ENCODE results near the gene CHCHD3. TPM values are rescaled to one million over a fixed set of nuclear protein-coding genes. Genes with fewer than 3 reads are reported as not detected.

CHCHD3 gene
- polyA plus RNA-seq, 1 donor (not counting 4 experiments of a cell fraction or from before 2014, with no cell fraction given), result 59.2 TPM

DNA sequence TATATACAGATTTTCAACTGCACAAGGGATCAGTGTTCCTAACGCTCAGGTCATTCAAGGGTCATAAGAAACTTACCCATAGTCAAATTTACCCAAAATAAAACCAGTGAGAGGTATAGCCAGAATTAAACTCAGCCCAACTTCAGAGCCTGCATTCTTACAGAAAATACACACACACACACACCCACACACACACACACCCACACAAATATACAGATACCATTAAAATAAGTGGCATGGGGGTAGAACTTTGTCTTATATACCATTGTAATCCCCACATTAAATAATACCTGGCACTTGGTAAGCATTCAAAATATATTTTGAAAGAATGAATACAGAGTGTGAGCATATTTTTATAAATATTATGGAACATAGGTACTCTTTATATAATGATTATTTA, 93.8 kb downstream of the CHCHD3 start:
- no peak for DNase-seq (ENCODE audit: low read depth, low spot score)
- H3K4me1 ChIP-seq (ENCODE audit: control insufficient read depth, extremely low read depth, insufficient read depth, low read length), result no peaks in the 10 kb centered on the region
- H4K20me1 ChIP-seq (ENCODE audit: control insufficient read depth, extremely low read depth, insufficient read depth, low read length), result no peaks in the 10 kb centered on the region
- no peaks in the 10 kb centered on the region for H3K9me3 ChIP-seq (ENCODE audit: control insufficient read depth, low read depth, low read length)
- no peak overlapping the region for H3K27ac ChIP-seq (ENCODE audit: control insufficient read depth, insufficient read depth, low read length)
- H3K4me3 ChIP-seq (ENCODE audit: control insufficient read depth in 2 of 3, extremely low read depth in 1 of 3, insufficient read depth in 2 of 3, low read depth in 1 of 3, low read length in 3 of 3), result no peak overlapping the region
- no peaks in the 10 kb centered on the region for H3K27me3 ChIP-seq (ENCODE audit: control insufficient read depth, extremely low read depth, insufficient read depth, low read length)
- no peak for FAIRE-seq
- H3K9me1 ChIP-seq (ENCODE audit: control insufficient read depth, extremely low read depth, insufficient read depth, low read length), result no peaks in the 10 kb centered on the region
- no peak overlapping the region for H3K4me2 ChIP-seq (ENCODE audit: control insufficient read depth, extremely low read depth, insufficient read depth, low read depth, low read length)
- no peaks in the 10 kb centered on the region for H3K36me3 ChIP-seq (ENCODE audit: control insufficient read depth in 2 of 2, extremely low read depth in 1 of 2, insufficient read depth in 2 of 2, low read length in 2 of 2)
- dilution Hi-C loops (cut with MboI; ENCODE audit: extremely low pct_ligation_motif_present, low sequenced_read_pairs), result no loop called here
- H2AFZ ChIP-seq (ENCODE audit: control insufficient read depth, low read length), result no peak overlapping the region
- H3K79me2 ChIP-seq (ENCODE audit: control insufficient read depth, insufficient read depth, low read length), result peaks cover 8% of the 10 kb centered on the region
- no peak overlapping the region for H3K9ac ChIP-seq (ENCODE audit: control insufficient read depth, extremely low read depth, insufficient read depth, low read length)
- TF ChIP-seq, protein P1, sequence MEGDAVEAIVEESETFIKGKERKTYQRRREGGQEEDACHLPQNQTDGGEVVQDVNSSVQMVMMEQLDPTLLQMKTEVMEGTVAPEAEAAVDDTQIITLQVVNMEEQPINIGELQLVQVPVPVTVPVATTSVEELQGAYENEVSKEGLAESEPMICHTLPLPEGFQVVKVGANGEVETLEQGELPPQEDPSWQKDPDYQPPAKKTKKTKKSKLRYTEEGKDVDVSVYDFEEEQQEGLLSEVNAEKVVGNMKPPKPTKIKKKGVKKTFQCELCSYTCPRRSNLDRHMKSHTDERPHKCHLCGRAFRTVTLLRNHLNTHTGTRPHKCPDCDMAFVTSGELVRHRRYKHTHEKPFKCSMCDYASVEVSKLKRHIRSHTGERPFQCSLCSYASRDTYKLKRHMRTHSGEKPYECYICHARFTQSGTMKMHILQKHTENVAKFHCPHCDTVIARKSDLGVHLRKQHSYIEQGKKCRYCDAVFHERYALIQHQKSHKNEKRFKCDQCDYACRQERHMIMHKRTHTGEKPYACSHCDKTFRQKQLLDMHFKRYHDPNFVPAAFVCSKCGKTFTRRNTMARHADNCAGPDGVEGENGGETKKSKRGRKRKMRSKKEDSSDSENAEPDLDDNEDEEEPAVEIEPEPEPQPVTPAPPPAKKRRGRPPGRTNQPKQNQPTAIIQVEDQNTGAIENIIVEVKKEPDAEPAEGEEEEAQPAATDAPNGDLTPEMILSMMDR (optimal IDR thresholded peaks at IDR 0.05 in 1 of 3, IDR thresholded peaks at IDR 0.05 in 1 of 3, conservative IDR thresholded peaks at IDR 0.05 in 1 of 3; ENCODE audit: extremely low read depth in 1 of 3, insufficient read depth in 2 of 3, low read length in 3 of 3), result no peak
- no peak for TF ChIP-seq EZH2 (IDR thresholded peaks at IDR 0.05; ENCODE audit: low read length)

DNA sequence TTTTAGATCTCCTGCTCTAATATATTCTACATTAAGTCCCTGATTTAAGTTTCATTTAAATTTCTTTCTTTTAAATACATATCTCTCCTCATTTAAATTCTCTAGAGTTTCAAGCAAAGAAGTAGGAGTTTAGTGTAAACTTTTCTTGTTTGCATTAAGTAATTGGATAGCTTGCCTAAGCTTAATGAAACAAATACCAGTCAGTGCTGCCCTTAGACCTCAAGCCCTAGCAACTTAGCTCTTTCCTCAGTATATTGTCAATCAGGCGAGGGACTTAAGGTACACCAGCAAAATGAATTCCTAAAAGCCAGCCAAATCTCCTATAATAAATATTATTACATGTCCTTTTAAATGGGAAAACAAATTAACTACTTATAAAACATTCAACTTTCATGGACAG, 101.5 kb downstream of the CHCHD3 start:
- Histone ChIP-seq H4K20me1 (ENCODE audit: control insufficient read depth, extremely low read depth, insufficient read depth, low read length) (no peaks in the 10 kb centered on the region), H3K79me2 (ENCODE audit: control insufficient read depth, insufficient read depth, low read length) (peaks cover 6% of the 10 kb centered on the region), H3K27me3 (ENCODE audit: control insufficient read depth, extremely low read depth, insufficient read depth, low read length) (no peaks in the 10 kb centered on the region), H3K9me3 (ENCODE audit: control insufficient read depth, low read depth, low read length) (no peaks in the 10 kb centered on the region), H3K9ac (ENCODE audit: control insufficient read depth, extremely low read depth, insufficient read depth, low read length) (no peak overlapping the region), H3K4me2 (ENCODE audit: control insufficient read depth, extremely low read depth, insufficient read depth, low read depth, low read length) (no peak overlapping the region), H3K27ac (ENCODE audit: control insufficient read depth, insufficient read depth, low read length) (no peak overlapping the region), H3K36me3 (ENCODE audit: control insufficient read depth in 2 of 2, extremely low read depth in 1 of 2, insufficient read depth in 2 of 2, low read length in 2 of 2) (no peaks in the 10 kb centered on the region), H3K4me1 (ENCODE audit: control insufficient read depth, extremely low read depth, insufficient read depth, low read length) (no peaks in the 10 kb centered on the region), H2AFZ (ENCODE audit: control insufficient read depth, low read length) (no peak overlapping the region), H3K9me1 (ENCODE audit: control insufficient read depth, extremely low read depth, insufficient read depth, low read length) (peaks cover 2% of the 10 kb centered on the region), H3K4me3 (ENCODE audit: control insufficient read depth in 2 of 3, extremely low read depth in 1 of 3, insufficient read depth in 2 of 3, low read depth in 1 of 3, low read length in 3 of 3) (no peak overlapping the region)
- DNase-seq (ENCODE audit: low read depth, low spot score) (no peak), FAIRE-seq (no peak)
- dilution Hi-C loops (cut with MboI; ENCODE audit: extremely low pct_ligation_motif_present, low sequenced_read_pairs), result no loop called here
- no peak for TF ChIP-seq EZH2 (IDR thresholded peaks at IDR 0.05; ENCODE audit: low read length)
- TF ChIP-seq, protein P1 (optimal IDR thresholded peaks at IDR 0.05 in 1 of 3, IDR thresholded peaks at IDR 0.05 in 1 of 3, conservative IDR thresholded peaks at IDR 0.05 in 1 of 3; ENCODE audit: extremely low read depth in 1 of 3, insufficient read depth in 2 of 3, low read length in 3 of 3), result no peak
